H1 (cell line): Measurements from ENCODE around the gene SUOX. TPM values are rescaled to one million over a fixed set of nuclear protein-coding genes. Genes with fewer than 3 reads are reported as not detected.

Experiments used
- CTCF ChIA-PET: fragments of 300-600 bp; sonication (Branson Sonifier 250); formaldehyde crosslinking; loops from one replicate; lab custom pipeline; 2021; ENCODE audit not compliant: partially characterized antibody; lab: Charles Lee
- POLR2A ChIA-PET: fragments of 300-600 bp; sonication (Branson Sonifier 250); formaldehyde crosslinking; loops from one replicate; lab custom pipeline; 2021; ENCODE audit warnings: inconsistent platforms; ENCODE audit not compliant: partially characterized antibody; lab: Charles Lee
- DNase-seq, 2 experiments: peaks; one replicate each; pipeline versions ENCODE4 v3.0.0 to v3.0.0-alpha.2; 2010 to 2022; ENCODE audit warnings: low spot score in 2 of 2, low read depth in 1 of 2, mixed read lengths in 1 of 2
- FAIRE-seq: peaks from 2 replicates; lab custom pipeline; 2011; peaks lifted over from hg19 to GRCh38; lab: Jason Lieb, UNC
- H2AFZ ChIP-seq: 2 replicates; pipeline ENCODE4 v1.8.1; 2012; ENCODE audit warnings: low read length, inconsistent platforms
- H2AK5ac ChIP-seq: 2 replicates; pipeline ENCODE4 v1.6.1; 2013; ENCODE audit warnings: low read depth, low read length
- H2BK120ac ChIP-seq: replicated peaks from 2 replicates; pipeline ENCODE3; 2013; ENCODE audit warnings: low read depth, low read length, inconsistent platforms
- H2BK12ac ChIP-seq: 2 replicates; pipeline ENCODE4 v1.6.1; 2013; ENCODE audit warnings: low read depth, low read length
- H2BK15ac ChIP-seq: 2 replicates; pipeline ENCODE4 v1.6.1; 2013; ENCODE audit warnings: low read length
- H2BK20ac ChIP-seq: 2 replicates; pipeline ENCODE4 v1.6.1; 2013; ENCODE audit warnings: low read length
- H2BK5ac ChIP-seq: 2 replicates; pipeline ENCODE4 v1.6.1; 2013; ENCODE audit warnings: low read depth, low read length
- H3K14ac ChIP-seq: 2 replicates; pipeline ENCODE4 v1.6.1; 2013; ENCODE audit warnings: inconsistent platforms; ENCODE audit not compliant: insufficient read length
- H3K18ac ChIP-seq: 2 replicates; pipeline ENCODE4 v1.6.1; 2013; ENCODE audit warnings: low read length; ENCODE audit errors: extremely low read depth
- H3K23ac ChIP-seq: 2 replicates; pipeline ENCODE4 v1.6.1; 2013; ENCODE audit warnings: inconsistent platforms; ENCODE audit not compliant: insufficient read length
- H3K23me2 ChIP-seq: 2 replicates; pipeline ENCODE4 v1.6.1; 2013; ENCODE audit warnings: low read depth, low read length
- H3K27ac ChIP-seq: 2 replicates; pipeline ENCODE4 v1.6.1; 2011; ENCODE audit warnings: low read depth, low read length, inconsistent platforms
- H3K27me3 ChIP-seq, 4 experiments: replicated peaks in 1 of 4; 1 replicate in 1 of 4; 2 replicates in 3 of 4; pipeline versions ENCODE4 v1.6.1 to v1.8.1; 2011 to 2013; ENCODE audit warnings: low read length in 3 of 4, mild to moderate bottlenecking in 3 of 4, inconsistent platforms in 2 of 4, mixed read lengths in 2 of 4, moderate library complexity in 1 of 4; ENCODE audit not compliant: control insufficient read depth in 3 of 4, insufficient read depth in 3 of 4; ENCODE audit errors: extremely low read depth in 1 of 4
- H3K36me3 ChIP-seq, 4 experiments: 2 replicates each; pipeline versions ENCODE4 v1.6.1 to v1.8.1; 2011 to 2013; ENCODE audit warnings: mild to moderate bottlenecking in 4 of 4, low read length in 3 of 4, moderate library complexity in 2 of 4, control low read depth in 1 of 4, inconsistent platforms in 1 of 4; ENCODE audit not compliant: insufficient read depth in 4 of 4, control insufficient read depth in 2 of 4
- H3K4ac ChIP-seq: replicated peaks from 2 replicates; pipeline ENCODE3; 2013; ENCODE audit warnings: low read length, low read depth, mixed read lengths, inconsistent platforms; ENCODE audit not compliant: insufficient read length
- H3K4me1 ChIP-seq, 4 experiments: replicated peaks in 1 of 4; 1 replicate in 1 of 4; 2 replicates in 3 of 4; pipeline versions ENCODE4 v1.6.1 to v1.8.1; 2011 to 2013; ENCODE audit warnings: low read length in 3 of 4, inconsistent platforms in 2 of 4, mixed read lengths in 1 of 4; ENCODE audit not compliant: insufficient read depth in 4 of 4, control insufficient read depth in 3 of 4
- H3K4me2 ChIP-seq, 2 experiments: 2 replicates each; pipeline versions ENCODE4 v1.6.1 to v1.8.1; 2011 to 2013; ENCODE audit warnings: low read depth in 2 of 2, low read length in 2 of 2, control low read depth in 1 of 2, inconsistent platforms in 1 of 2, mild to moderate bottlenecking in 1 of 2; ENCODE audit not compliant: insufficient read depth in 1 of 2
- H3K4me3 ChIP-seq, 4 experiments: fragments of 200-600, 300-600 bp in 1 of 4; sonication (generic), shearing (Covaris generic), sonication (Bioruptor Twin) in 1 of 4; 2 replicates each; pipeline versions ENCODE4 v1.5.1 to v1.8.1; 2011 to 2016; ENCODE audit warnings: low read length in 4 of 4, low read depth in 3 of 4, control low read depth in 2 of 4, inconsistent platforms in 2 of 4, mild to moderate bottlenecking in 2 of 4, mixed read lengths in 1 of 4, moderate library complexity in 1 of 4; ENCODE audit not compliant: insufficient read depth in 2 of 4; ENCODE audit errors: extremely low read depth in 1 of 4
- H3K56ac ChIP-seq: replicated peaks from 2 replicates; pipeline ENCODE3; 2013; ENCODE audit warnings: low read depth, mild to moderate bottlenecking, mixed read lengths, low read length, inconsistent platforms; ENCODE audit not compliant: insufficient read length
- H3K79me1 ChIP-seq: 2 replicates; pipeline ENCODE4 v1.6.1; 2013; ENCODE audit warnings: low read depth, low read length, control low read depth
- H3K79me2 ChIP-seq, 2 experiments: 2 replicates each; pipeline versions ENCODE4 v1.6.1 to v1.8.1; 2012 to 2013; ENCODE audit warnings: low read length in 2 of 2, mild to moderate bottlenecking in 2 of 2, inconsistent platforms in 1 of 2; ENCODE audit not compliant: insufficient read depth in 2 of 2, control insufficient read depth in 1 of 2
- H3K9ac ChIP-seq, 4 experiments: replicated peaks in 1 of 4; 1 replicate in 1 of 4; 2 replicates in 3 of 4; pipeline versions ENCODE4 v1.6.1 to v1.8.1; 2011 to 2013; ENCODE audit warnings: low read depth in 3 of 4, low read length in 3 of 4, control low read depth in 2 of 4, mild to moderate bottlenecking in 2 of 4, moderate library complexity in 2 of 4, inconsistent platforms in 1 of 4; ENCODE audit errors: extremely low read depth in 1 of 4
- H3K9me3 ChIP-seq, 2 experiments: 2 replicates each; pipeline versions ENCODE4 v1.6.1 to v1.8.1; 2012 to 2013; ENCODE audit warnings: mild to moderate bottlenecking in 2 of 2, moderate library complexity in 2 of 2, control low read depth in 1 of 2, inconsistent platforms in 1 of 2, low read depth in 1 of 2, low read length in 1 of 2, mixed read lengths in 1 of 2; ENCODE audit not compliant: insufficient read depth in 2 of 2
- H4K20me1 ChIP-seq, 2 experiments: replicated peaks in 1 of 2; 2 replicates each; pipeline versions ENCODE3 to v1.8.1; 2011 to 2013; ENCODE audit warnings: inconsistent platforms in 2 of 2, low read length in 2 of 2, mild to moderate bottlenecking in 1 of 2; ENCODE audit not compliant: insufficient read depth in 2 of 2, control insufficient read depth in 1 of 2
- H4K5ac ChIP-seq: 2 replicates; pipeline ENCODE4 v1.6.1; 2013; ENCODE audit warnings: low read length, low read depth, mixed read lengths, inconsistent platforms; ENCODE audit not compliant: insufficient read length
- H4K8ac ChIP-seq: 2 replicates; pipeline ENCODE4 v1.8.0; 2013; ENCODE audit warnings: mild to moderate bottlenecking, moderate library complexity, low read length, inconsistent platforms; ENCODE audit not compliant: insufficient read depth; ENCODE audit errors: extremely low read depth
- H4K91ac ChIP-seq: replicated peaks from 2 replicates; pipeline ENCODE3; 2013; ENCODE audit warnings: low read length, mixed read lengths, inconsistent platforms; ENCODE audit not compliant: insufficient read length
- WGBS, 2 experiments: shearing (Covaris generic) in 1 of 2; methylation state at CpG; one replicate each; pipeline versions ENCODE4 v1.1.6 to v1.1.7; 2013 to 2015; ENCODE audit warnings: low lambda C conversion rate in 2 of 2, mixed read lengths in 2 of 2, inconsistent platforms in 1 of 2, low coverage in 1 of 2, missing lambda C conversion rate in 1 of 2; ENCODE audit not compliant: insufficient replicate concordance in 2 of 2, insufficient coverage in 1 of 2, insufficient read length in 1 of 2; ENCODE audit errors: extremely low coverage in 1 of 2, missing lambda C conversion rate in 1 of 2; 5-methylcytosine and 5-hydroxymethylcytosine counted together
- polyA plus RNA-seq, 7 experiments: library from polyadenylated mRNA; depleted of rRNA in 3 of 7; stranded (reverse) in 5 of 7; unstranded in 2 of 7; fragments of >200 nt in 5 of 7; fragments of 200-250 nt in 2 of 7; gene quantifications; 1 replicate in 5 of 7; 2 replicates in 1 of 7; 4 replicates in 1 of 7; pipeline versions ENCODE4 v1.2.1 to v1.2.3, GENCODE V29; 2011 to 2013; ENCODE audit warnings: missing spikeins in 2 of 7, mixed read lengths in 2 of 7
- total RNA-seq: library from RNA; stranded (reverse); fragmentation: NEBNext Ultra II Directional; extraction: Animal tissue kit (Norgen Biotek cat#: 25700); gene quantifications from 2 replicates; pipeline ENCODE4 v1.2.1, GENCODE V29; 2021

The SUOX gene
- total and polyA plus RNA-seq, 2 of the 8 experiments (the other 6 are each of a cell fraction or from before 2014, with no cell fraction given): 22.5 to 31.3 TPM

- Histone ChIP-seq H3K23ac (no peak overlapping the region), H3K79me2 (no peaks in the 10 kb centered on the region), H2BK12ac (no peak overlapping the region), H2BK5ac (no peak overlapping the region), H2AK5ac (no peak overlapping the region), H3K14ac (no peak overlapping the region), H3K27ac (no peak overlapping the region), H2BK20ac (no peak overlapping the region), H4K20me1 (peaks cover 0 to 3% of the 10 kb centered on the region in 2 experiments), H3K56ac (no peak overlapping the region), H3K4me2 (no peak overlapping the region), H3K27me3 (no peaks in the 10 kb centered on the region), H3K4me1 (peaks cover 0 to 4% (median 0%) of the 10 kb centered on the region in 4 experiments; a peak in 2 of 7 replicates), H4K5ac (no peak overlapping the region), H4K8ac (no peak overlapping the region), H3K36me3 (peaks cover 12 to 53% (median 33%) of the 10 kb centered on the region in 4 experiments), H3K23me2 (peaks cover 8% of the 10 kb centered on the region), H3K9ac (no peak overlapping the region; a peak in 1 of 7 replicates), H3K4ac (no peak overlapping the region), H3K18ac (no peak overlapping the region), H3K9me3 (no peaks in the 10 kb centered on the region), H2BK120ac (no peak overlapping the region), H2BK15ac (no peak overlapping the region), H4K91ac (no peak overlapping the region), H2AFZ (no peak overlapping the region), H3K79me1 (no peaks in the 10 kb centered on the region; the same call in 1 of the 2 replicates), H3K4me3 (no peak overlapping the region)
- ChIA-PET POLR2A (interaction anchor here (0.6 to 5.4 kb wide), 13 partner anchors 11 to 263 kb away, joined by 3 to 55 read pairs (median 5); partner anchors contain the start of genes ANKRD52, DGKA and RAB5B), CTCF (interaction anchor here (0.6 to 13.5 kb wide), 35 partner anchors 9 to 1611 kb away, joined by 3 to 256 read pairs (median 5); partner anchors contain the start of genes IKZF4, RAB5B and ZC3H10)
- no peak for FAIRE-seq
- WGBS, 2 experiments: 93% methylated on average over 8 of the region's 8 CpGs; no CpG with 5 or more reads in 1 of the 2 experiments
- DNase-seq: no peak
These were observed 1.7 kb upstream of the SUOX start for GRCh38 chr12:55995366-55995765.
